NB4 (cell line): ENCODE measurements around the gene BORCS8.

ENCODE experiments used
- MYC ChIP-seq: IDR thresholded peaks from 2 replicates; pipeline ENCODE4 v1.6.1; 2011; ENCODE audit warnings: low read depth, low read length
- TF ChIP-seq, protein P1 (sequence below): IDR thresholded peaks from one replicate; pipeline ENCODE4 v1.5.1; 2012; ENCODE audit warnings: low read depth, low read length

DNA sequence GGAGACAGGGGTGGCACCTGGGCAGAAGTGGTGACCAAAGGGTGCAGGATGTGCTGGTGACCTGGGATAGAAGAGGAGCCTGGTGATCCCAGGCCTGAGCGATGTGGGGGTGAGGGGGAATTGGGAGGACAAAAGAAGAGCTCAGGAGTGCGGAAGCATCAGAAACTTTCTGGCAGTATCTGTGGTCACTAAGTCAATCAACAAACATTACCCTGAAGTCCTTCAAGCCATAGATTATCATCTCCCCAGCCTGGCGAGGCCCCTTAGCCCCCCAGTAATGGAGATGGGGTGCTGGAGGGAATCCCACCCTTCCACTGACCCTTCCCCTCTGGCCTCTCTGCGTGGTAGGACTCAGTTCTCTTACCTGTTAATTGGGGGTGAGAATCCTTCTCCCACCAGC lies 32.4 kb downstream of the BORCS8 start:
- TF ChIP-seq, protein P1, sequence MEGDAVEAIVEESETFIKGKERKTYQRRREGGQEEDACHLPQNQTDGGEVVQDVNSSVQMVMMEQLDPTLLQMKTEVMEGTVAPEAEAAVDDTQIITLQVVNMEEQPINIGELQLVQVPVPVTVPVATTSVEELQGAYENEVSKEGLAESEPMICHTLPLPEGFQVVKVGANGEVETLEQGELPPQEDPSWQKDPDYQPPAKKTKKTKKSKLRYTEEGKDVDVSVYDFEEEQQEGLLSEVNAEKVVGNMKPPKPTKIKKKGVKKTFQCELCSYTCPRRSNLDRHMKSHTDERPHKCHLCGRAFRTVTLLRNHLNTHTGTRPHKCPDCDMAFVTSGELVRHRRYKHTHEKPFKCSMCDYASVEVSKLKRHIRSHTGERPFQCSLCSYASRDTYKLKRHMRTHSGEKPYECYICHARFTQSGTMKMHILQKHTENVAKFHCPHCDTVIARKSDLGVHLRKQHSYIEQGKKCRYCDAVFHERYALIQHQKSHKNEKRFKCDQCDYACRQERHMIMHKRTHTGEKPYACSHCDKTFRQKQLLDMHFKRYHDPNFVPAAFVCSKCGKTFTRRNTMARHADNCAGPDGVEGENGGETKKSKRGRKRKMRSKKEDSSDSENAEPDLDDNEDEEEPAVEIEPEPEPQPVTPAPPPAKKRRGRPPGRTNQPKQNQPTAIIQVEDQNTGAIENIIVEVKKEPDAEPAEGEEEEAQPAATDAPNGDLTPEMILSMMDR, result no peak
- no peak for TF ChIP-seq MYC
